ENCODE results near the gene COA7. TPM values are rescaled to one million over a fixed set of nuclear protein-coding genes. Genes with fewer than 3 reads are reported as not detected.

Gene COA7
- polyA plus RNA-seq, 4 donors, result 11.6 to 21.2 (median 13.9) TPM

DNA sequence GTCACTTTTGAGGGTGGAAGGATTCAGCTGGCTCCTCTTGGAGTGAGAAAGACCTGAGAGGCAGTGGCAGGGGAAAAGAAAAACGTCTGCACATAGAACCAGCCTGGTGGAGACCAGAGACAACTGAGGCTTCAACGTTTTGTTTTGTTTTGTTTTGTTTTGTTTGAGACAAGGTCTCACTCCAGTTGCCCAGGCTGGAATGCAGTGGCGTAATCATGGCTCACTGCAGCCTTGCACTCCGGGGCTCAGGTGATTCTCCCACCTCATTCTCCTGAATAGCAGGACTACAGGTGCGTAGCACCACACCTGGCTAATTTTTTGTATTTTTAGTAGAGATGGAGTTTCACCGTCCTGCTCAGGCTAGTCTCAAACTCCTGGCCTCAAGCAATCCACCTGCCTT is 52.9 kb downstream of the COA7 start:
- FAIRE-seq (no peak), DNase-seq (no peak)
- H3K4me1 ChIP-seq (ENCODE audit: control insufficient read depth in 3 of 3, insufficient read depth in 2 of 3, low read depth in 1 of 3, low read length in 2 of 3), result no peaks in the 10 kb centered on the region
- H3K27ac ChIP-seq (ENCODE audit: low read depth in 1 of 3, low read length in 2 of 3), result no peak overlapping the region
- H3K36me3 ChIP-seq (ENCODE audit: control insufficient read depth in 3 of 3, insufficient read depth in 2 of 3, low read depth in 1 of 3, low read length in 3 of 3), result no peaks in the 10 kb centered on the region
- no peaks in the 10 kb centered on the region for H3K27me3 ChIP-seq (ENCODE audit: control insufficient read depth in 3 of 3, insufficient read depth in 3 of 3, low read length in 3 of 3)
- WGBS, 3 donors, result 69 to 74% (median 73%) methylated on average over 6 of the region's 6 CpGs
- no peak overlapping the region for H3K4me3 ChIP-seq (ENCODE audit: low read depth in 1 of 3, low read length in 3 of 3)
- no peaks in the 10 kb centered on the region for H3K9me3 ChIP-seq (ENCODE audit: control insufficient read depth in 2 of 2, insufficient read depth in 1 of 2, low read depth in 1 of 2, low read length in 1 of 2)

DNA sequence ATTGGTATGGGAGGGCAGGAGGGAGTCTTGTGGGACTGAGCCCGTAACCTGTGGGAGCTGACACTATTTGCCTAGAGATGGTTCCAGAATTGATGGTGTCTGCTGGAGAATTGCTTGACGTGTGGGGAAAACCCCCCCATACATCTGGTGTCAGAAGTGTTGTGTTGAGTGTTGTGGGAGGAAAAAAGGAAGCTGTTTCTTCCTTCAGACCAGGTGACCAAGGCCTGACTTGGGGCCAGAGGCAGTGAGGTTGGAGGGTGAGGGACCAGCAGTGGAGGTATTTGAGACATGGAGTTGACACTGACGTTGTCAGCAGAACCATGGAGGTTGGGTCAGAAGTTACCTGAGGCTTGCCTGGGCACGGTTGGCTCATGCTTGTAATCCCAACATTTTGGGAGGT is 56.8 kb downstream of the COA7 start:
- no peak for DNase-seq
- no peak for FAIRE-seq
- H3K27ac ChIP-seq (ENCODE audit: low read depth in 1 of 3, low read length in 2 of 3), result no peak overlapping the region
- H3K27me3 ChIP-seq (ENCODE audit: control insufficient read depth in 3 of 3, insufficient read depth in 3 of 3, low read length in 3 of 3), result no peaks in the 10 kb centered on the region
- no peak overlapping the region for H3K4me3 ChIP-seq (ENCODE audit: low read depth in 1 of 3, low read length in 3 of 3)
- no peaks in the 10 kb centered on the region for H3K4me1 ChIP-seq (ENCODE audit: control insufficient read depth in 3 of 3, insufficient read depth in 2 of 3, low read depth in 1 of 3, low read length in 2 of 3)
- WGBS, 3 donors, result 87 to 89% (median 87%) methylated on average over 4 of the region's 4 CpGs
- no peaks in the 10 kb centered on the region for H3K9me3 ChIP-seq (ENCODE audit: control insufficient read depth in 2 of 2, insufficient read depth in 1 of 2, low read depth in 1 of 2, low read length in 1 of 2)
- H3K36me3 ChIP-seq (ENCODE audit: control insufficient read depth in 3 of 3, insufficient read depth in 2 of 3, low read depth in 1 of 3, low read length in 3 of 3), result no peaks in the 10 kb centered on the region

DNA sequence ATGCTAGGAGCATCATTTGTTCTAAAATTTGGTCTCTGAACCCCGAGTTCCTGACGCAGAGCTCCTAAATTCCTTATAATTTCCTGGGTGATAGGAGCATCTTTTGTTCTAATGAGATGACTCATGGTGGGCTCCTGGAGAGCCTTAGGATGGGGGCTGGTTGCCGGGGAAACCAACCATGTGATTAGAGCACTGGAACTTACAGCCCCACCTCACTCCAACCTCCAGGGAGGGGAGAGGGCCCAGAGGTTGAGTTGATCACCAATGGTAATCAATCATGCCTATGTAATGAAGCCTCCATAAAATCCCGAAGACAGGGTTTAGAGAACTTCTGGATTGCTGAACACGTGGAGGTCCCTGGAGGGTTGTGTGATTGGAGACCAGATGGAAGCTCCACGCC is 57.5 kb downstream of the COA7 start:
- no peak for FAIRE-seq
- no peak overlapping the region for H3K27ac ChIP-seq (ENCODE audit: low read depth in 1 of 3, low read length in 2 of 3)

DNA sequence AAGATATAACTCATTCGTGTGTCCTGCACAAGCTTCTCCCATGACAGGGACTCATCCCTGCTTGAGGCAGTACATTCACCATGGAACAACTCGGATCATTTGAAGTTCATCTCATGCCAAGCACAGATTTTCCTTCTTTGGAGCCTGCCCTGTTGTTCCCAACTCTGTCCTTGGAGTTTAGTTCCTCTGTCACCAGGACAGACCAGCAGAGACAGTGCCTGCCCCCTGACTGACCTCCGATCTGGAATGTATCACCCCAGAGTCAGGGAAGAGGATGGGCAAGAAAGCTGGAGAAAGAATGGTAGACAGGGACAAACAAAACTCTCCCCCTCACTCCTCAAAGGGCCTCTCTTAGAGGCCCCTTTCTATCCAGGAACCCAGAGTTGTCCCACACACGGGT is 60.2 kb downstream of the COA7 start:
- Histone ChIP-seq H3K27ac (ENCODE audit: low read depth in 1 of 3, low read length in 2 of 3) (peak overlapping the region in 1 of 3 donors; percentile 94), H3K4me3 (ENCODE audit: low read depth in 1 of 3, low read length in 3 of 3) (no peak overlapping the region), H3K4me1 (ENCODE audit: control insufficient read depth in 3 of 3, insufficient read depth in 2 of 3, low read depth in 1 of 3, low read length in 2 of 3) (no peaks in the 10 kb centered on the region), H3K36me3 (ENCODE audit: control insufficient read depth in 3 of 3, insufficient read depth in 2 of 3, low read depth in 1 of 3, low read length in 3 of 3) (no peaks in the 10 kb centered on the region), H3K27me3 (ENCODE audit: control insufficient read depth in 3 of 3, insufficient read depth in 3 of 3, low read length in 3 of 3) (peaks cover 0 to 17% (median 0%) of the 10 kb centered on the region in 3 donors), H3K9me3 (ENCODE audit: control insufficient read depth in 2 of 2, insufficient read depth in 1 of 2, low read depth in 1 of 2, low read length in 1 of 2) (peaks cover 0 to 15% of the 10 kb centered on the region in 2 donors)
- FAIRE-seq (no peak), DNase-seq (no peak)
- 76 to 84% (median 77%) methylated on average over 4 of the region's 4 CpGs for WGBS, 3 donors

More for the DNA sequence above, 57.5 kb downstream of the COA7 start:
- DNase-seq, result no peak
- 86 to 96% (median 90%) methylated on average over 6 of the region's 6 CpGs for WGBS, 3 donors
- no peaks in the 10 kb centered on the region for H3K27me3 ChIP-seq (ENCODE audit: control insufficient read depth in 3 of 3, insufficient read depth in 3 of 3, low read length in 3 of 3)
- H3K36me3 ChIP-seq (ENCODE audit: control insufficient read depth in 3 of 3, insufficient read depth in 2 of 3, low read depth in 1 of 3, low read length in 3 of 3), result no peaks in the 10 kb centered on the region
- no peaks in the 10 kb centered on the region for H3K9me3 ChIP-seq (ENCODE audit: control insufficient read depth in 2 of 2, insufficient read depth in 1 of 2, low read depth in 1 of 2, low read length in 1 of 2)
- H3K4me1 ChIP-seq (ENCODE audit: control insufficient read depth in 3 of 3, insufficient read depth in 2 of 3, low read depth in 1 of 3, low read length in 2 of 3), result no peaks in the 10 kb centered on the region
- no peak overlapping the region for H3K4me3 ChIP-seq (ENCODE audit: low read depth in 1 of 3, low read length in 3 of 3)

DNA sequence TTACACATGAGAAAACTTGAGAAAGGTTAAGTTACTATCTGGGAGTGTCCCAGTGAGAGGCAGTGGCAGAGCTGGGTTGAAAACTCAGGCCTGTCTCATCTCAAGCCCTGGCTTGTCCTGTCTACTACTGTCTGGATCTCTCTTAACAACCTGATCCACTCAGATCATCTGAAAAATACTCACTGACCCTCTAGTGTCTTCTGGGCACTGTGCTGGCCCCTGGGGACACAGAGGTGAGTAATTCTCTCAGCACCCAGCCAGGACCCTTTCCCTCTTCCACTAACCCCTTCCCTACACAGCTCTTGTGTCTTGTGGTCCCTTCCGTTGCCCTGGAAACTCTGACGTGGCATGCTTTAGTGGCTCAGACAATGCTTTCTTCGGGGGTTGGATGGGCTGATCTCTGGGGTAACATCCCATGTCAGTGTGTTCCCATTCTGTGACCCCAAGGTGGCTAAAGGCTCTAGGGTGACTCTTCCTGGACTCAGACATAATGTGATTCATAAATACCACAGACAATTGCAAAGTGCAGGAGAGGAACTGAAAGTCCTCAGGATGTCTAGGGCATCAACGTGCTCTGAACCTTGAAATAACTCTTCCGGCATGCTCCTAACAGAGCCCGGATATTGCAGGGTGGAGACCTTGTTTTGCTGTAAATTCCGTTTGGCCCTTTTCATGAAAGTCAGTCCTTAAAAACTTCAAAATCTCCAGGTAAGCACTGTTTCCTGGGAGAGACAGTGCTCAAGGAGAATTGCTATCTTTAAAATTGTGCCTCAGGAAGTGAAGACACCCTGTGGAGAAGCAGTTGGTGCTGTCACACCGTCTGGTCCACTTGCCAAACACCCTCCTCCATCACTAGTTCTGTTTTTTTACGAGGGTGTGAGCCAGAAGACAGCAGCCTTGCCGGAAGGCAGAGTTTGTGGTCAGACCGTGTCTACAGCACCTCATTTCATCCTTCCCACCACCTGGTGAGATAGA is 61.1 kb downstream of the COA7 start:
- no peak overlapping the region for H3K4me3 ChIP-seq (ENCODE audit: low read depth in 1 of 3, low read length in 3 of 3)
- peaks cover 0 to 15% of the 10 kb centered on the region in 2 donors for H3K9me3 ChIP-seq (ENCODE audit: control insufficient read depth in 2 of 2, insufficient read depth in 1 of 2, low read depth in 1 of 2, low read length in 1 of 2)
- H3K27me3 ChIP-seq (ENCODE audit: control insufficient read depth in 3 of 3, insufficient read depth in 3 of 3, low read length in 3 of 3), result peaks cover 0 to 26% (median 3%) of the 10 kb centered on the region in 3 donors
- H3K4me1 ChIP-seq (ENCODE audit: control insufficient read depth in 3 of 3, insufficient read depth in 2 of 3, low read depth in 1 of 3, low read length in 2 of 3), result peaks cover 0 to 8% (median 0%) of the 10 kb centered on the region in 3 donors
- 53 to 63% (median 60%) methylated on average over 11 of the region's 11 CpGs for WGBS, 3 donors
- DNase-seq, result peak in 1 of 2 donors; percentile 50
- H3K36me3 ChIP-seq (ENCODE audit: control insufficient read depth in 3 of 3, insufficient read depth in 2 of 3, low read depth in 1 of 3, low read length in 3 of 3), result no peaks in the 10 kb centered on the region
- peak overlapping the region in 2 of 3 donors; percentile 57 to 94 for H3K27ac ChIP-seq (ENCODE audit: low read depth in 1 of 3, low read length in 2 of 3)
- FAIRE-seq, result no peak

DNA sequence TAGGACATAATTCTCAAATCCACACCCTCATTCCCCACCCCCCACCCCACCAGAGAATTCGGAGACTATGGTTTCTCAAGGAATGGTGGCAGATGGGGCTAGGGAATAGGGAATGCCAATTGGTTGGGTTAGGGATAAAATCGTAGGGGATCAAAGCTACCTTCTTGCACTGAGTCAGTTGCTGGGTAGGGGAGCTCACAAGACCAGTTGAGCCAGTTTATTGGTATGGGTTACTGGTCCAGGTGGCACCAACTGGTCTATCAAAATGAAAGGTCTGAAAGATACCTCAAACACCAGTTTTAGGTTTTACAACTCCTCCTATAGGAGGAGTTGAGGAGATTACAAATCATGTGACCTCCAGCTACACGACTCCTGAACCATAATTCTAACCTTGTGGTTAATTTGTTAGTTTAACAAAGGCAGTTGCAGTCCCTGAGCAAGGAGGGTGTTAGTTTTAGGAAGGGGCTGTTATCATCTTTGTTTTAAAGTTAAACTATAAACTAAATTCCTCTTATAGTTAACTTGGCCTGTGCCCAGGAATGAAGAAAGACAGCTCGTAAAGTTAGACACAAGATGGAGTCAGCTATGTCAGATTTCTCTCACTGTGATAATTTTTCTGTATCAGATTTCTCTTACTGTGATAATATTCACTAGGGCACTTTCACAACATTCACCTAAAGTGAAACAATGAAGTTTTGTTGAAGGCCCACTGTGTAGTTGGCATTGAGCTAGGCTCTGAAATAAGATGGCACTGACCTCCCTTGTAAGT is 62.6 kb downstream of the COA7 start:
- H3K4me1 ChIP-seq (ENCODE audit: control insufficient read depth in 3 of 3, insufficient read depth in 2 of 3, low read depth in 1 of 3, low read length in 2 of 3), result peaks cover 0 to 15% (median 0%) of the 10 kb centered on the region in 3 donors
- peak in 1 of 2 donors; percentile 9 for DNase-seq
- no peak for FAIRE-seq
- H3K27ac ChIP-seq (ENCODE audit: low read depth in 1 of 3, low read length in 2 of 3), result no peak overlapping the region
- no peak overlapping the region for H3K4me3 ChIP-seq (ENCODE audit: low read depth in 1 of 3, low read length in 3 of 3)
- no peaks in the 10 kb centered on the region for H3K36me3 ChIP-seq (ENCODE audit: control insufficient read depth in 3 of 3, insufficient read depth in 2 of 3, low read depth in 1 of 3, low read length in 3 of 3)
- peaks cover 0 to 15% of the 10 kb centered on the region in 2 donors for H3K9me3 ChIP-seq (ENCODE audit: control insufficient read depth in 2 of 2, insufficient read depth in 1 of 2, low read depth in 1 of 2, low read length in 1 of 2)
- 45 to 63% (median 49%) methylated on average over 4 of the region's 4 CpGs for WGBS, 3 donors
- H3K27me3 ChIP-seq (ENCODE audit: control insufficient read depth in 3 of 3, insufficient read depth in 3 of 3, low read length in 3 of 3), result peaks cover 0 to 27% (median 3%) of the 10 kb centered on the region in 3 donors

Other genes with a start within 250 kb of the COA7 start
- 10 to 100 TPM in 2 of 4 donors, 1 to 10 TPM in 2; 2.9 to 69.3 (median 7.0) TPM for gene TUT4, start 145.3 kb downstream of the COA7 start, polyA plus RNA-seq
- gene GPX7, start 96.0 kb downstream of the COA7 start, polyA plus RNA-seq, result 10 to 100 TPM in 1 of 4 donors, 1 to 10 TPM in 2, not detected in 1; 1.9 to 40.5 (median 4.1) TPM
- gene SHISAL2A, start 65.2 kb downstream of the COA7 start, polyA plus RNA-seq, result under 1 TPM in 2 of 4 donors, not detected in 2; 0.35 to 0.45 TPM
- gene ZYG11B, start 28.1 kb upstream of the COA7 start, polyA plus RNA-seq, result 10 to 100 TPM in 1 of 4 donors, 1 to 10 TPM in 3; 3.6 to 11.6 (median 5.6) TPM
- gene ZYG11A, start 144.4 kb upstream of the COA7 start, polyA plus RNA-seq, result under 1 TPM in 2 of 4 donors, not detected in 2; 0.09 to 0.22 TPM
- 100 to 1,000 TPM in 3 of 4 donors, 10 to 100 TPM in 1; 67.4 to 302 (median 237) TPM for gene ECHDC2, start 223.4 kb upstream of the COA7 start, polyA plus RNA-seq
- 100 to 1,000 TPM; 239 to 852 (median 427) TPM for gene SCP2, start 228.9 kb upstream of the COA7 start, polyA plus RNA-seq

Data from small intestine (tissue), 7 donors.